GM19397 (cell line): ENCODE measurements around the gene CNPPD1.

Experiments used
- ATAC-seq: cut with Tn5 transposase; IDR thresholded peaks from one replicate; pipeline ENCODE4 v1.9.1; 2021; ENCODE audit warnings: mild to moderate bottlenecking, moderate library complexity; ENCODE audit not compliant: unreplicated experiment

Gene CNPPD1

DNA sequence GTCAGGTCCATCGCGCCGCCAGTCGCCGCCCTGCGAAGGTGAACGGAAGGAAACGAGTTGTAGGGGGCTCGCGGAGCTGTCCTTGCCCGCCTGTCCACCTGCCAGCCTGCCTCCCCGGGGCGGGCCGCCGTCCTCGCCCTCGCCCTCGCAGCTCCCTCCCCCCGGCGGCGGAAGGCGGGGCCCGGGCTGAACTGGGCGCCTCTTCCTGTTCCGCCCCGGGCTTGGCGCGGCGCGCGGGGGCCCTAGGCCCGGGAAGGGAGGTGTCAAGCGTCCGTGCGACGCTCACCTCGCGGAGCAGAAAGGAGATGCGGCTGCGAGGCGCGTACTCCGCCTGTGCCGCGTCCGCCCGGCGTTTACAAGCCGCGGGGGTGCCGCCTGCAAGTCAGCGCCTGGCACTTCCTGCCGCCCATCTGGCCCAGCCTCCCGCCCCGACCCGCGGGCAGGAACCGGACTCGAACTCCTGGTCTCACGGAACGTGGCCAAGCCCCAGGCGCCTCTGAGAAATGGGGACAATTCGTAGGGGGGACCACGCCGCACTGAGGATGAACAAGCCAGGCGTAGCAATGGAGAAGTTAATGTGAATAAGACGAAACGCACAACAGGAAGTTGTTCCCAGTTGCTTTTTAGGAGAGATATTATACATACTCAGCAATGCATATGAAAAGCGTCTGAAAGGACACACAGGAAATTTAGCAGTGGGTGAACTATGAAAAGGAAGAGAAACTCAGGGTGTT lies at the start of gene CNPPD1:
TSS of gene CNPPD1 (minus strand) at position 108 of the 734 bp plus-strand sequence. CDS start at position 11, 97 bp downstream.
- ATAC-seq: peak; percentile 65

DNA sequence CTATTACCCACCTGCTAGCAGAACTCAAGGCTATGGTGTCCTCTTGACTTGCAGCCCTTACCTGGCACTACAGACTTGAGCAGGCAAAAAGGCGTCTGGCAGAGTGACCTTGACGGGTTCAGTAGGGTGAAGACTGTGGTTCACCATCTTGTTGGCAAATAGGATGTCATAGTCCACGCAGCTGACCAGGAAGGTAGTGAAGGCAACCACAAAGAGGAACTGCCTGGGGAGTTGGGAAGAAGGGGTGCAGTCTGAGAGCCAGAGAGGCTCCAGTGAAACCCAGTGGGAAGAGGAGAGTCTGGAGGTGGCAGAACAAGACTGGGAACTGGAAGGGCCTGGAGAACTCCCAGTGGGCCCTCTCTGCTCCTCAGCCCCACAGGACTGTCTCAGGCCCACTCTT lies 48.6 kb upstream of the CNPPD1 start:
- ATAC-seq: no peak

DNA sequence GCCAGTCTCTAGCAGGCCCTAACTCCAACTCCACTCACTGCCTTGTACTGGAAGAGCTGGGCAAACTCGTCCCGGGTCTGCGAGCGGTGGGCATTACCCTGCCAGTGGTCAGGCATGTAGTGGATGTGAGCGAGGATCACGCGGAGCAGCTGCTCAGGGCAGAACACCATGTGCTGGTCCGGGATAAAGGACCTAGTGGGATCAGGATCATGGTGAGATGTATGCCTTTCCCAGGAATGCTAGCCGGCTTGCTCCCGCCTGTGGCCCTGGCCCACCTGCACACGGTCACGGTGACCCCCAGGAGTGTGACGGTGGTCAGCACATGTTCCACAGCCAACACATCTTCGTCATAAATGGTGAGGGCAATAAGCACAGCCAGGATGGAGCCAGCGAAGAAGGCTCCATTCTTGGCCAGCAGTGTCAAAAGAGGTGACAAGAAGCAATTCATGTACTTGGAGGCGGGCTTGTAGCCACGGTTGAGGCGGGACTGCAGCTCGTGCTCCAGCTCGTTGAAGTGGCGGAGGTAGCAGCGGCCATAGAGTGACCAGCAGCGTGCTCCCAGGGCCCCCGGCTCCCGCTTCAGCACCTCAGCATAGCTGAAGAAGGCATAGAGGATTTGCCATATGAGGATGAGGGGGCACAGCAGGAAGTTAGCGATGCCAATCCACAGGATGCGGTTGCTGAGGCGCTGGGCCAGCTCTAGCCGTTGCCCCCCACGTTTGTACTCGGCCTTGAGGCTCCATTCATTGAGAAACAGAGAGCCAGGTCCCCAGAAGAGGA lies 47.3 kb upstream of the CNPPD1 start:
- no peak for ATAC-seq

DNA sequence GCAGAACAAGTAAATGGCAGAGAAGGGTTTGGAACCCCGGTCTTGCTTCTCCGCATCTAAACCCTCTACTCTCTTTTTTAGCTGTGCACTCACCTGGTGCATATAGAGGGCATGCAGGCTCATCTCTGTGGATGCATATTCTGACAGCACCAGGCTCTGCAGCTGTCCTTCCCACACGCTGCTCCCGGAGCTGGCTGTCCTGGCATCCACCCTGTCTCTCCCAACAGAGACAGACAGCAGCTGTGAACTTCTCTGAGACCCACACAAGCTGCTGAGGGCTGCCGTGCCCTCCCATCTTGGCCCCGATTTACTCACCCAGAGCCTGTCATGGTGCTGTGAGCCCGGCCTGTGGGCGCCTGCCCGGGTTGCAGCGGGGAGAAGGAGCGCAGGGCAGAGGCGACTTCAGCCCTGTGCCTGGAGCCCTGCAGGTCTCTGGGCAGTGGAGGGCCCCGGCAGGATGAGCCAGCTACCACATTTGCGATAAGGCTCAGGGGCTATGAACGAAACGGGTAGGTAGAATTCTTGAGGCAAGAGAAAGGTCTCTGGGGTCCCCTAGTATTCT lies 45.3 kb upstream of the CNPPD1 start:
- no peak for ATAC-seq

DNA sequence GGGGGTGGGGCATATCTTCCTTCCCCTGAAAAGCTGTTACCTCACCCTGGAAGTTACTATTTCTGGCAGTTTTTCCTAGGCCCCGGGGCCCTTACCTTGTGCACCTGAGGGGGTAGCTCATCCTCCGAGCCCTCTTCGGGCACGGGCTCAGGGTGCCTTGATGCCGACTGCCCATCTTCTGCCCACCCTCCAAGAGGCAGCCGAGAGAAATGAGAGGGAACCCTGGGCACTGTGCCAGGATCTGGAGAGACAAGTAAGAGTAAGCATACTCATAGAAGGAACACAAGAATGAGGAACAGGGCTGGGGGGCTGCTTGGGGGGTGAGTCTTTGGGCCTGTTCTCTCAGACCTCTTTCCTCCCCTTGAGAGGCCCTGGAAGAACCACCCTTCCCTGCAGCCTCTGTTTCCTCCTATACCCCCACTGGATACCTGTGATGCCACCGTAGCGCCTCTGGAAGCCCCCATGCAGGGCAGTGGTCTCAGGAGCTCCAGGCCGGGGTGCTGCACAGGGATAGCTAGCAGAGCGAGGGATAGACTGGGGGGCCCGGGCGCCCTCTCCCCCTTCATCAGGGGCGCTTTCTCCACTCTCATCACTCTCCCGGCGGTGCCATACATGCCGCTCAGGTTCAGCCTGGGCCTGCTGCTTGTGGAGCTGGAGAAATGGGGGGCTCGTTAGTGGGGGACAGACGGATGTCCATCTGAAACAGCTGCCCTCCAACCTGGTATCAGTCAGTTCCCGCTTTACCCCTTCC lies 44.1 kb upstream of the CNPPD1 start:
- no peak for ATAC-seq

DNA sequence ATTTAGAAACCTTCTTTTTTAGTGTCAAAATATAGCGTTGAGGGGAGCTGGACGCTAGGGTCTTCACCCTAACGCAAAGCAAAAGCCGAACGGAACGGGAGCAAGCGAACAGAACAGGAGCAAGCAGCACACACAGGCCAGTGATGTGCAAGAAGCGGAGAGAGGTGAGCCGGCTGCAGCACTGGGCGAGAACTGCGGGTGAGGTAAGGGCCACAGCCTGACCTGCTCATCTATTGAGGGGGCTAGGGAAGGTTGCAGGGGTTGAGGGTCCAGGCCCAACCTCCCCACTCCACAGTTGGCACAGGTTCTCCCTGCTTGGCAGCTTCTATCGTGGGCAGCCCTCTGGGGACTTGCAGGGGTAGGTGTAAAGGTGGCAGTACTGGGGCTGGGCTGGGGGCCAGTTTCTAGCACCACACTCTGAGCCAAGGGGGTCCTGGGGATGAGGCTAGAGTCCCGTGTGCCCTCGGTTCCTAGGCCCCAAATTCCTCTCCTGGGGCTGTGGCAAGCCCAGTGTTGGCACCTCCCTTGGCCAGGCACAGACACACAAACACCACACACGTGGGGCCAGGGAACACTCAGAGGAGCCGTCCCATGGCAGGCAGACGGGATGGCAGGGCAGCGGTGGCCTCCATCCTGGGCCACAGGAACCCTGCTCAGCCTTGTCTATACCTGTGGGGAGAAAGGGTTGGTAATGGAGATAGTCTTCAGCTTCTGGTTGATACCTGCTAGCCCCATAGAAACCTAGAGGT lies 43.2 kb upstream of the CNPPD1 start:
- no peak for ATAC-seq

DNA sequence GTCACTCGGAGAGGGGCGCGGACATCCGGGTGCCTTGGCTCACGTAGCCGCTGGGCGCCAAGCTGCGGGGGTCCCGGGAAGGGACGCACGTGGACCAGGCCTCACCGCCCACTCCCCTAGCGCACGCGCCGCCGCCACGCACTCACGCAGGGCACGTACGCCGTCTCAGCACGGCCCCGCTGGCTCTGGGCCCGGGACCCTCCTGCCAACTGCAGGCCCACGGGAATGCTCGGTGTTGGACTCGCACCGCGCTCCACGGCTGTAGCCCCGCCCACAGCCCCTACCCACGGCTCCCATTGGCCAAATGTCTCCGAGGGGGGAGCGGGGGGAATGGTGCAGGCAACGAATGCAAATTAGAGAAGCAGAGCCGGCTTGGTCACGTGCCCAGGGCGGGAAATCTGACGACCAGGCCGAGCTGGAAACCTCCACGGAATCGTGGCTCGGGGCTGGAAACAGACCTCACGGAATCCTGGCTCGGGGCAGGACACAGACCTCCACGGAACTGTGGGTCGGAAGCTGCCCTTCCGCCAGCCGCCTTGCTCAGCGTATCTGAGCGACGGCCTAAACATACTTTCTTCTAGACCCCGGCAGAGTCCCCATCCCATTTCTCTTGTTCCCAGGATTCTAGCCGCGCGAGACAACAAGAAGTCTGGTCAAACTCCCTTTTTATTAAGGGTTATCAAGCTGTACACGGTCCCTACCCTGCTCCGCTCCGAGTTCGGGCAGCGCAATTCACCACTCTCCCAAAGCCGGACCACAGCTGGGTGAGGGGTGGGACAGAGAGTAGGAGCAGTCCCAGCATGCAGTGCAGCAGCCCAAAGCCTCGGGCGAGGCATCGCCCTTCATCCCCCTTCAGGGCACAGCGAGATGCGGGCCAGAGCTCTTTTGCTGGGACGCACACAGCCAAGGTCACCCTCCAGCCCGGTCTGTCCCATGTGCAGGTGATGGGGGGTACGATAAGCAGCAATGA lies 42.3 kb upstream of the CNPPD1 start, which contains the start of gene ABCB6:
TSS of gene ABCB6 (minus strand) at position 227 of the 970 bp plus-strand sequence. CDS start 285 bp downstream, outside the sequence.
- ATAC-seq: peak; percentile 77

DNA sequence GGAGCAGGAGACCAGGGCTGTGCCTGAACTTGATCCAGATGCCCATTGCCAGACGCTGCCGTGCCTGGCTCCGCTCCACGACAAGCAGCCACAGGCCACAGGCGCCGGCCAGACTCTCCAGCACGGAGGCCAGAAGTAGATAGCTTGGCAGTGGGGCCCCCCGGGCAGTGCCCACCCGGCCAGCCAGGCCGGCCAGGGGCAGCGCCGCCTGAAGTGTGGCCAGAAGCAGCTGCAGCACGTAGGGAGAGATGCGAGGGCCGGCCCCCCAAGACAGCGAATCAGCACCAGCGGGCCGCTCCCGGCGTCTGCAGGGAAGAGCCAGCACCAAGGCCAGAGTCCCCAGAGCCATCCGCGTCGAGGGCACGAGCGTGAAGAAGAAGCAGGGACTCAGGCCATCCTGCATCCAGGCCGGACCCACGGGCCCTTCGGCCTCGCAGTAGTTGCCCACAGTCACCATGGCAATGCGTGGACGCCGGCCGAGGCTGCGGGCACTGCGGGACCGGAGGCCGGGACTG lies 41.5 kb upstream of the CNPPD1 start:
- peak; percentile 24 for ATAC-seq

DNA sequence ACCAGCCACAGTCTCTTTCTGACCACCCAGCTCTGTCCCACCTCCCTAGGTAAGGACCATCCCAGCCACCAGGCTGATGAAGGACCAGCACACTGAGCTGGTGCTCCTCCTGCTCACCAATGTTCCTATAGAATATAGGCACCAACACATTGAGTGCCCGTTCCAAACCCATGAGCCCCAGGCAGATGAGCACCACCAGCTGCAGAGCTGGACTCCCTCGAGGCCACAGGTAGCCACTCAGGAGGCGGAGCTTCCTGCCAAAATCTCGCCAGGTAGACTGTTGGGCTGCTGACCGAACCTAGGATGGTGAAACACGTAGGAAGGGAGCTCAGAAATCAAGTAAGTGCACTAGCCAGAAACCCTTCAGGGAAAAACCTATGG lies 39.8 kb upstream of the CNPPD1 start:
- no peak for ATAC-seq

DNA sequence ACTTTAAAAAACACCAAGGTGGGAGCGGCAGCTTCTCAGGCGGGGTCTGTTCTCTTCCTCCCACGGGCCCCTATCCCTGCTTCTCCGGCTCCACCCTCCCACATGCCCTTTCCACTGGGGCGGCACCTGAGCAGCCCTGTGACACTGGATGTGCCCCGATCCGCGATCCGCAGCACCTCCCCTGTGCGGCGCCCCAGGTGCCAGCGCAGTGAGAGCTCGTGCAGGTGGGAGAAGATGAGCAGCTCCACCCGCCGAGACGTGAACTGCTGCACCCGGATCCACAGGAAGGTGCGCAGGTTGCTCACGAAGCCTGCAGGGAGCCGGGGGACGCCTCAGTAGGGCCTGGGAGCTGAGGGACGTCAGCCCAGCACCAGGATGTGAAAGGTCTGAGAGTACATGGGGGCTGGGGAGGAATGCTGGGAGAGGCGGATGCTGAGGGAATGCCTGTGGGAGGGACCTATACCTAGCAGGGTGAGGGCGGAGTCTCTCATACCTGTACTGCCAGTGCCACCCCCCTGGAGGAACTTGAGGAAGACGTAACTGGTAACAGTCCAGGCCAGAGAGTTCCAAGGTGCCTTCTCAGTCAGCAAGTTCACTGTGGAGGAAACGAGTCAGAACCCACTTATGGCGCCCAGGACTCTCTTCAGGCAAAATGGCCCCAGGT lies 39.3 kb upstream of the CNPPD1 start:
- ATAC-seq: no peak

DNA sequence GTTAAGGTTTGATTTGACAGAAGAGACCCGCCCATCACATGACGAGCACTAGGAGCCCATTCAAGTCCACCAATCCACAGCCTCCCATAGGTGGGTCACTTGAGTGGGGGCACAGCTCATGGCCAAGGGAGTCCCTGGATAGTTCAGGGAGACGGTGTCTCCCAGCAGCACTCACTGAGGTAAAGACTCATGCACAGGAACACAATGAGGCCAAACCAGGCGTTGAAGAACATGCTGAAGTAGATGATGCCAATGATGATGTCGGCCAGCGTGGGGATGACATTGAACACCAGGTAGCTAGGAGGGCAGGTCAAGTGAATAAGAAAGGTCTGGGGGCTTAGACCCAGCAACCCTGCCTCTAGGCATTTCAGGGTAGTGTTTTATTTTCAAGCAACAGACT lies 38.1 kb upstream of the CNPPD1 start:
- ATAC-seq: no peak

DNA sequence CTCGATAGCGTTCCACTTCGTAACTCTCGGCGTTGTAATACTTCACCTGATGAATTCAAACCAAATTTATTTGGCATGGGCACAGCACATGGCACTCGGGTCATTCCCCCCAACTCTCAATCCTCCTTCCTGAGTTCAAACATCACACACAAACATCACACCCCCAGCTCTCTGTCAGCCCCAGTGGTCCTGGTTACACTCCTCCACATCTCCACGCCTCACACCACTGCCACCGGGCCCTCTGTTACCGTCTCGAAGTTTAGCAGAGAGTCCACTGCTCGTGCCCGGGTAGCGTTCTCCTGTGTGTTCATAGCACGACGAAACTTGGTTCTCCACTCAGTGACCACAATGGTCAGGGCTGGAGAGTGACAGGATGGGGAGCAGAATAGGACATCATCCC lies 37.4 kb upstream of the CNPPD1 start:
- ATAC-seq: no peak

DNA sequence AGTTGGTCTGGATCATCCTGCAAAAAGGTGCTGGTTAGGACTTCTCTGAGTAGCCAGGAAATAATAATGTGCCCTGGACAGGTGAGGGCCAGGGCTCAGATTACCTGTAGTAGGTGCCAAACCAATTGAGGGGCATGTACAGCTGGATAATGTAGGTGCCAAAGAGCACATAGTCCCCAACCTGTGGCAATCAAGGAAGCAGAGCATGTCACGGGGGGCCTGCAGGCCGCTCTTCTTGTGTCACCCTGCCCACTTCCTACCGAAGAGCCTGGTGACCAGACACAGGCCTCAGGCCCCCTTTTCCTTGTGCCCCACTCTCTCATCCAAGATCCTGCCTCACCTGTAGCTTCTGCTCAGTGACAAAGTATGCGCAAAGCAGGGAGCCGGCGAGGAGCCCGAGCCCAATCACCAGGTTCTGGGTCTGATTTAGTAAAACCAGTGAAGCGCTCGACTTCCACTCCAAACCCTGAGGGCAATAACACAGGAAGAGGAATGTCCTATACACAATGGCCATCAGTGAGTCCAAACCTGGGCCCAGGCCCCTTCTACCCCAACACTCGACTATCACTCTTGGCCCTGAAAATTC lies 36.9 kb upstream of the CNPPD1 start:
- no peak for ATAC-seq

DNA sequence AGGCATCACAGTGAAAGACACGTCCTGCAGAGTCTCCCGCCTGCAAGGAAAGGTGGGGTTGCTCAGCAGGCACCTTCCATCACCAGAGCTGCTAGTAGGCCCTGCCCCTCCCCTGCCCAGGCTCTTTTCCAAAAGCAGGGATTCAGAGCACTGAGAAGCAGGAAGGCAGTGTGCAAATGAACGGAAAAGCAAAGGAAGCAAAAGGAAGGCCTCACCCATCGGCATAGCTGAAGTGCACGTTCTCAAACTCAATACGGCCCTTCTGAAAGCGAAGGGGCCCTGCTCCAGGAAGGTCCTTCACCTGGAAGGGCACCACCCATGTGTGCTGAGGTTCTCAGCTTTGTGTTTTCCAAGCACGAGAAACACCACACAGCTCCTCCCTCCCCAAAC lies 36.3 kb upstream of the CNPPD1 start:
- ATAC-seq: no peak

DNA sequence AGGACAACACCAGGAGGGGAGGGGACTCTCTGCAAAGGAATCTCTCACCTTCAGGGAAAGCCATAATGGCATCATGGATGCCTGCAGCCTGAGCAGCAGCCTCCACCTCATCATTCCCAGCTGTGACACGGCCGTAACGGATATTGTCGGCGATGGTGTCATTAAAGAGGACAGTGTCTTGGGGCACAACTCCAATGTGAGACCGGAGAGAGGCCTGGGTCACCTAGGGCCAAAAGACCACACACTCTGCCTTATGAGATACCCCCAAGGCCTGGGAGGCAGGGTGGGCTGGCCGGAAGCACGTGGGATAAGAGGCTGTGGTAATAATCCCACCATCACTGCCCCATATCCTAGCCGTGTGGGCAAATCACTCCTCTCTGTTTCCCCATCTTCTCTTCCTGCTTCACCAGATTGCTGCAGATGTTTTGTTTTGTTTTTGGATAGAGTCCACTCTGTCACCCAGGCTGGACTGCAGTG lies 34.2 kb upstream of the CNPPD1 start:
- no peak for ATAC-seq

DNA sequence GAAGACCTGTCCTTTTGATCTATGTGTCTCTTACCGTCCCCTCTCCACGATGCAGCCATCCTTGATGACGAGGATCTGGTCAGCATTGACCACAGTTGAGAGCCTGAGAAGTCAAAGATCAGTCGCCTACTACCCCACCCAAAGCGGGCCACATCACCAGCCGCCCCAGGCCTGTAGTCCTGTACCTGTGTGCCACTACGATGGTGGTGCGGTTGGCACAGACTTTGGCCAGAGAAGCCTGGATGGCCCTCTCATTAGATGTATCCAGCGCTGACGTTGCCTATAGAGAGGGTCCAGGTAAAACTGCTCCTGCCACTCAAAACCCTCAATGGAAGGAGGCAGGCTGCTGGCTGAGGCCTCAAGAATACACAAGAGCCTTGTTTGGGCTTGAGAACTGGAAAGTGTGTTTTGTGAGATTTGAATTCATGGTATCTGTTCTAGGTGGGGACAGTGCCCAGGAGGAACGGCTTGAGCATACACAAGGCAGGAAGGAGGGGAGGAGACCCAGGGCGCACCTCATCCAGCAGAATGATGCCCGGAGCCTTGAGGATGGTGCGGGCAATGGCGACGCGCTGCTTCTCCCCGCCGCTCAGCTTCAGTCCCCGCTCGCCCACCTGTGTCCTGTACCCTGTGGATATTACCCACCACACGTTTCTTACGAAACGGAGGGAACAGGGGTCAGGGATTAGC lies 33.6 kb upstream of the CNPPD1 start:
- no peak for ATAC-seq
